GM19467 (cell line): ENCODE measurements around the gene SAV1.
A peak's percentile ranks its signal among the peaks of the same experiment; 100 is the strongest.
"Not testable (repeated sequence)": the region's sequence is repeated elsewhere in the genome, so short reads cannot be mapped to it uniquely, and the experiment has no call there.

Experiments
- ATAC-seq: cut with Tn5 transposase; IDR thresholded peaks from one replicate; pipeline ENCODE4 v1.9.1; 2021; ENCODE audit warnings: mild to moderate bottlenecking, moderate library complexity; ENCODE audit not compliant: unreplicated experiment

Gene SAV1

GRCh38 chr14:50666772-50667683, 1.1 kb downstream of the SAV1 start:
- ATAC-seq: peak; percentile 2

GRCh38 chr14:50665300-50665699, 2.8 kb downstream of the SAV1 start:
- ATAC-seq: not testable (repeated sequence)

GRCh38 chr14:50664579-50664978, 3.5 kb downstream of the SAV1 start:
- ATAC-seq: not testable (repeated sequence)

- ATAC-seq: no peak
These were observed 8.7 kb downstream of the SAV1 start for GRCh38 chr14:50659327-50659974.

GRCh38 chr14:50658203-50658602, 9.9 kb downstream of the SAV1 start:
- ATAC-seq: no peak

- ATAC-seq: no peak
These were observed 10.4 kb downstream of the SAV1 start for GRCh38 chr14:50657753-50658152.

- no peak for ATAC-seq
These were observed 11.3 kb downstream of the SAV1 start for GRCh38 chr14:50656776-50657175.

GRCh38 chr14:50649691-50650090, 18.4 kb downstream of the SAV1 start:
- ATAC-seq: no peak

GRCh38 chr14:50647753-50648152, 20.4 kb downstream of the SAV1 start:
- no peak for ATAC-seq

- peak; percentile 69 for ATAC-seq
These were observed 20.8 kb downstream of the SAV1 start for GRCh38 chr14:50647282-50647681.

- no peak for ATAC-seq
These were observed 33.0 kb downstream of the SAV1 start for GRCh38 chr14:50635141-50635540.

GRCh38 chr14:50633954-50634353, 34.2 kb downstream of the SAV1 start:
- no peak for ATAC-seq

- ATAC-seq: no peak
These were observed 36.7 kb downstream of the SAV1 start for GRCh38 chr14:50631408-50631821.

GRCh38 chr14:50624947-50625346, 43.2 kb downstream of the SAV1 start:
- not testable (repeated sequence) for ATAC-seq

- ATAC-seq: no peak
These were observed 43.7 kb downstream of the SAV1 start for GRCh38 chr14:50624447-50624846.

GRCh38 chr14:50622978-50623377, 45.1 kb downstream of the SAV1 start:
- ATAC-seq: no peak

GRCh38 chr14:50620341-50620740, 47.8 kb downstream of the SAV1 start:
- ATAC-seq: no peak

GRCh38 chr14:50619569-50620141, 48.5 kb downstream of the SAV1 start:
- ATAC-seq: no peak

GRCh38 chr14:50616275-50616674, 51.8 kb downstream of the SAV1 start:
- no peak for ATAC-seq

- ATAC-seq: no peak
These were observed 52.6 kb downstream of the SAV1 start for GRCh38 chr14:50615552-50615951.

- no peak for ATAC-seq
These were observed 53.0 kb downstream of the SAV1 start for GRCh38 chr14:50615056-50615455.

GRCh38 chr14:50612806-50613205, 55.3 kb downstream of the SAV1 start:
- ATAC-seq: no peak
